ENCODE measurements around the gene CSAD.

GRCh38 chr12:53113951-53114350 is 66.8 kb downstream of the CSAD start:
- TF ChIP-seq EZH2 (IDR thresholded peaks at IDR 0.05) (no peak), POLR2AphosphoS5 (IDR thresholded peaks at IDR 0.05; ENCODE audit: borderline replicate concordance, low read depth, low read length) (no peak), FOXP2 (optimal IDR thresholded peaks at IDR 0.05; ENCODE audit: control extremely low read depth, extremely low read length, insufficient read depth) (no peak)

All from SK-N-MC (cell line).